ENCODE results near the gene CACHD1. TPM values are rescaled to one million over a fixed set of nuclear protein-coding genes. Genes with fewer than 3 reads are reported as not detected.

The CACHD1 gene
- total and polyA plus RNA-seq, 2 experiments from 2014 or later = 41.3 to 54.4 TPM

DNA sequence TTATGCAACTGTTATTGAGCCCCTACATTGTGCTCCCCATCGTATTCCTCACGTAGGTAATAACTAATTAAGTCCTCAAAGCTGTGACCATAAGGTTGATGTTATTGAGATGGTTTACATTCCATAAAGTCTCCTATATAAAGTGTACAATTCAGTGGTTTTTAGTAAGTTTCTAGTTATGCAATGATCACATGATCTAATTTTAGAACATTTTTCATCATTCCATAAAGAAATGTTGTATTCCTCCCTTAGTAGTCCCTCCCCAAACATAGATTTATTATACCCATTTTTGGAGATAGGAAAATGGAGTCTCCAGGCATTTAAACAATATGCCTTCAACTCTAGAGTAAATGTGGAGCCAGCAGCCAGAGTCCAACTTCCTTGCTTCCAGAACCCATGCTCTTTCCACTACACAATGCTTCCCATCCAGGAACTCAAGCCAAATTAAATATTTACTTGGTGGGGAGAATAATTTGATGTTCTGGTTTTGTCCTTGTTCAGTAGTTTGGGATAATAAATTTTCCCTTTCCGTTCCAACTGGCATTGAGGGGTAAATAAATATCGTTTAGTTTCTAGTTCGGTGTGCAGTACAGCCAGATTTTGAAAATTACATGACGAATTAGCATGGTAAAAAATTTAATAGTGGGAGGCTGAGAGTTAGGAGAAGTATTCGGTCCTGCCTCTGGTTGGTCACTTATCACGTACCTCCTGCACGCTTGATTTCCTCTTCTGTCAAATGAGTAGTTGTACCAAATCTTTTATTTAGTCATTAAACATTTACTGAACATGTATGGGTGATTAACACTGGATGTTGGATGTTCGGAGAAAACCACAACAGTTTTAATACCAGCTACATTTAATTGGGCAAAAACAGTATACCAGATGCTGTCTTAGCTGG lies 66.3 kb downstream of the CACHD1 start:
- Histone ChIP-seq H3K9me3 (ENCODE audit: low read depth) (no peaks in the 10 kb centered on the region), H3K27me3 (no peaks in the 10 kb centered on the region), H3K27ac (no peak overlapping the region), H3K4me1 (ENCODE audit: low read depth) (peaks cover 46% of the 10 kb centered on the region), H3K36me3 (no peaks in the 10 kb centered on the region), H3K4me3 (no peak overlapping the region)
- TF ChIP-seq, protein P1, sequence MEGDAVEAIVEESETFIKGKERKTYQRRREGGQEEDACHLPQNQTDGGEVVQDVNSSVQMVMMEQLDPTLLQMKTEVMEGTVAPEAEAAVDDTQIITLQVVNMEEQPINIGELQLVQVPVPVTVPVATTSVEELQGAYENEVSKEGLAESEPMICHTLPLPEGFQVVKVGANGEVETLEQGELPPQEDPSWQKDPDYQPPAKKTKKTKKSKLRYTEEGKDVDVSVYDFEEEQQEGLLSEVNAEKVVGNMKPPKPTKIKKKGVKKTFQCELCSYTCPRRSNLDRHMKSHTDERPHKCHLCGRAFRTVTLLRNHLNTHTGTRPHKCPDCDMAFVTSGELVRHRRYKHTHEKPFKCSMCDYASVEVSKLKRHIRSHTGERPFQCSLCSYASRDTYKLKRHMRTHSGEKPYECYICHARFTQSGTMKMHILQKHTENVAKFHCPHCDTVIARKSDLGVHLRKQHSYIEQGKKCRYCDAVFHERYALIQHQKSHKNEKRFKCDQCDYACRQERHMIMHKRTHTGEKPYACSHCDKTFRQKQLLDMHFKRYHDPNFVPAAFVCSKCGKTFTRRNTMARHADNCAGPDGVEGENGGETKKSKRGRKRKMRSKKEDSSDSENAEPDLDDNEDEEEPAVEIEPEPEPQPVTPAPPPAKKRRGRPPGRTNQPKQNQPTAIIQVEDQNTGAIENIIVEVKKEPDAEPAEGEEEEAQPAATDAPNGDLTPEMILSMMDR (IDR thresholded peaks at IDR 0.05; ENCODE audit: low read depth, low read length) = no peak
- DNase-seq (ENCODE audit: low read depth in 1 of 2, low spot score in 1 of 2) = no peak

DNA sequence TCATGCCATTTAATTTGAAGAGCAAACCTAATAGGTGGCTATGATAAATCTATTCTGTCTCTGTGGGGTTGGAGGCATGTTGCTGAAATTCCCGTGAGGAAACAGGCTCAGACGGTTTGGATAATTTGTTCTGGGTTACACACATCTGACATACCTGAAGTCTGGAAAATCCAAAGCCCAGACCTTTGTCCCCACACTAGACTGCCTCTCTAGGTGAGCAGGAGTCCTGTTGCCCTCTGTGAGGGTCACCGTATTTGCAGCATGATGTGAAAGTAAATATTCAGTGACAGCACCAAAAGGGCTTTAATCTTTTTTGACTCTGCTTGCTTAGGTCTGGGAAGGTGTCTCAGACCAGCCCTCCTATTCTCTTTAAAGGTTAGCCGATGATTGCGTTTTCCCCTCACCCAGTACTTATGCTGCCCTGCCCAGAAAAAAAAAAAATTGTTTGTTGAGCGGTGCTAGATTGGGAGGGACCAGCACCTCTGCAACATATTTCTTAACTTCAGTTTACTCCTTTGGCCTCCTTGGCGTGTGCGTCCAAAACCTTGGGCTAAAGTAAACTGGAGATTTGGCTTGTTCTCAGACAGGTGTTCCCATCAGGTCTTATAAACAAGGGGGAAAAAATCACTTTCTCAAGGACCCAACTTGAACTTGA lies 67.0 kb downstream of the CACHD1 start:
- no peak for DNase-seq (ENCODE audit: low read depth in 1 of 2, low spot score in 1 of 2)
- Histone ChIP-seq H3K4me1 (ENCODE audit: low read depth) (peaks cover 46% of the 10 kb centered on the region), H3K36me3 (no peaks in the 10 kb centered on the region), H3K4me3 (no peak overlapping the region), H3K27me3 (no peaks in the 10 kb centered on the region), H3K9me3 (ENCODE audit: low read depth) (no peaks in the 10 kb centered on the region), H3K27ac (no peak overlapping the region)
- TF ChIP-seq, protein P1 (IDR thresholded peaks at IDR 0.05; ENCODE audit: low read depth, low read length) = no peak

DNA sequence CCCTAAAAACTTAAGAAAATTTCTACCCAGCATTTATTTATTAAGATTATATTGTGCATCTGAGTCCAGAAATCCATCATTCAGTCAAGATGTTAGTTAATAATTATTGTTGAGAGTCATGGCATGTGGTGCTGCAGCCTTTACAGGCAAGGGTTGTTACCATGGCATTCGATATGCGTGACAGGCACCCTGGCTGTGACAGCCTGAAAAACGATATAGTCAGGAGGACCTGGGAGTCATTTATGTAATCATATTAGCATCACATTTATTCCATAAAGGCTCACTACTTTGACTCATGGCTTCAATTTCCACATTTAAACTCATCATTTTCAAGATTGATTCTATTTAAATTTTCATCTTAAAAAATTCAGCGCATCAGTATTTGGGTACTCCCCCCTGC lies 68.0 kb downstream of the CACHD1 start:
- TF ChIP-seq, protein P1 (IDR thresholded peaks at IDR 0.05; ENCODE audit: low read depth, low read length) = no peak
- H3K4me3 ChIP-seq = no peak overlapping the region
- no peak for DNase-seq (ENCODE audit: low read depth in 1 of 2, low spot score in 1 of 2)
- H3K36me3 ChIP-seq = no peaks in the 10 kb centered on the region
- H3K9me3 ChIP-seq (ENCODE audit: low read depth) = no peaks in the 10 kb centered on the region
- H3K27me3 ChIP-seq = no peaks in the 10 kb centered on the region
- H3K4me1 ChIP-seq (ENCODE audit: low read depth) = peaks cover 46% of the 10 kb centered on the region
- no peak overlapping the region for H3K27ac ChIP-seq

DNA sequence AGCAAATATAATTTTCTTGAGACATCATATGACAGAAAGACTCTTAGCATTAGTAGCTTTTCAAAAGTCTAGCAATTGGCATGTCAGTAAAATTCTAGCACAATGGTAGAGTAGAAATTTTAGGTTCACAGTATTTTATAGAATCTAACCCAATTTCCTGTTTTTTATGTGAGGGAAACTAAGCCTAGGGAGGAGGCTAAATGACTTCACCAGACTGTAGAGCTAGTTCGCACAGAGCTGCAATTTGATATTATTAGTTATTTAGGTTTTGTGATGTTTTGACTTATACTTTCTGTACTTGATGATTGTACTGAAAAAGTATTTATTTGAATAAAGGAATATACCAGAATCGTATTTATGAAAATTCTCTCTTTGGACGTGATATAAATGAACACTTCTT lies 68.5 kb downstream of the CACHD1 start:
- no peak overlapping the region for H3K27ac ChIP-seq
- H3K27me3 ChIP-seq = no peaks in the 10 kb centered on the region
- no peaks in the 10 kb centered on the region for H3K9me3 ChIP-seq (ENCODE audit: low read depth)
- no peak overlapping the region for H3K4me3 ChIP-seq
- no peak for DNase-seq (ENCODE audit: low read depth in 1 of 2, low spot score in 1 of 2)
- TF ChIP-seq, protein P1 (IDR thresholded peaks at IDR 0.05; ENCODE audit: low read depth, low read length) = no peak
- no peaks in the 10 kb centered on the region for H3K36me3 ChIP-seq
- peaks cover 46% of the 10 kb centered on the region for H3K4me1 ChIP-seq (ENCODE audit: low read depth)

DNA sequence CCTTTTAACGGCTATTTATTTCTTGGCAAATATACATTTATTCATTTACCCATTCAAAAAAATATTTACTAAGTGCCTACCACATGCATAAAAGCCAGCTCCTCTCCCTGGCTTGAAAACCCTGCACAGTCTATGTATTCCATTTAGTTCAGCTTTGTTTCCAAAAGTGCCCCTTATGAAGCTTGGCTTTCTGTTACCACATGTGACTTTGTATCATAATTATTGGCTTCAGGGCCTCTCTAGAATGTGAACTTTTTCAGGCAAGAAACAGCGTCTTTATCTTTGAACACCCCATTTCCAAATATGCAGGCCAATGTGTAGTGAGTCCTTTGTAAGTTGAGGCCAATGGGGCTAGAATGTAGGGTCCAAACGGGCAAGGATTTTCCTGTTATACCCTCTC lies 69.4 kb downstream of the CACHD1 start:
- Histone ChIP-seq H3K27ac (peak overlapping the region; percentile 55), H3K9me3 (ENCODE audit: low read depth) (no peaks in the 10 kb centered on the region), H3K4me1 (ENCODE audit: low read depth) (peaks cover 50% of the 10 kb centered on the region), H3K4me3 (no peak overlapping the region), H3K36me3 (no peaks in the 10 kb centered on the region), H3K27me3 (no peaks in the 10 kb centered on the region)
- TF ChIP-seq, protein P1 (IDR thresholded peaks at IDR 0.05; ENCODE audit: low read depth, low read length) = no peak
- DNase-seq (ENCODE audit: low read depth in 1 of 2, low spot score in 1 of 2) = no peak

All from cardiac muscle cell (in vitro differentiated cells and primary cell).